NCI-H345 treated with DMSO at 0.1 percent for 48 hours (cell line): ENCODE data around the gene GIGYF2.
"Not testable (repeated sequence)": the region's sequence is repeated elsewhere in the genome, so short reads cannot be mapped to it uniquely, and the experiment has no call there.

Experiments used
- DNase-seq: peaks from one replicate; lab custom pipeline; 2025; ENCODE audit not compliant: unreplicated experiment; lab: John Stamatoyannopoulos, UW

Gene GIGYF2

GRCh38 chr2:232697059-232697806 is at the start of gene GIGYF2:
GIGYF2 (plus strand) TSS chr2:232697331; CDS start chr2:232735198, 37,867 bp downstream.
- peak; percentile 83 for DNase-seq

GRCh38 chr2:232649033-232649432 is 48.1 kb upstream of the GIGYF2 start:
- DNase-seq: no peak

GRCh38 chr2:232652505-232652851 is 44.7 kb upstream of the GIGYF2 start:
- DNase-seq: peak; percentile 25

- no peak for DNase-seq
These were observed 43.7 kb upstream of the GIGYF2 start for GRCh38 chr2:232653441-232653840.

GRCh38 chr2:232655392-232655791 is 41.7 kb upstream of the GIGYF2 start:
- no peak for DNase-seq

- DNase-seq: no peak
These were observed 38.8 kb upstream of the GIGYF2 start for GRCh38 chr2:232658217-232658785.

- DNase-seq: no peak
These were observed 37.8 kb upstream of the GIGYF2 start for GRCh38 chr2:232659359-232659758.

GRCh38 chr2:232662486-232663260 is 34.5 kb upstream of the GIGYF2 start:
- no peak for DNase-seq

GRCh38 chr2:232666051-232666805 is 30.9 kb upstream of the GIGYF2 start:
- DNase-seq: no peak

- DNase-seq: no peak
These were observed 29.0 kb upstream of the GIGYF2 start for GRCh38 chr2:232667989-232668583.

GRCh38 chr2:232668805-232669444 is 28.2 kb upstream of the GIGYF2 start:
- no peak for DNase-seq

- no peak for DNase-seq
These were observed 24.5 kb upstream of the GIGYF2 start for GRCh38 chr2:232672588-232672987.

- DNase-seq: no peak
These were observed 22.6 kb upstream of the GIGYF2 start for GRCh38 chr2:232674491-232674890.

- no peak for DNase-seq
These were observed 21.8 kb upstream of the GIGYF2 start for GRCh38 chr2:232675381-232675780.

- no peak for DNase-seq
These were observed 17.1 kb upstream of the GIGYF2 start for GRCh38 chr2:232680006-232680405.

- DNase-seq: no peak
These were observed 15.6 kb upstream of the GIGYF2 start for GRCh38 chr2:232681527-232681926.

GRCh38 chr2:232683368-232683767 is 13.8 kb upstream of the GIGYF2 start:
- no peak for DNase-seq

GRCh38 chr2:232685391-232685790 is 11.7 kb upstream of the GIGYF2 start:
- not testable (repeated sequence) for DNase-seq

GRCh38 chr2:232687382-232688160 is 9.6 kb upstream of the GIGYF2 start:
- no peak for DNase-seq

- DNase-seq: no peak
These were observed 8.9 kb upstream of the GIGYF2 start for GRCh38 chr2:232688201-232688600.
